Measurements from ENCODE around the gene SETX. TPM values are rescaled to one million over a fixed set of nuclear protein-coding genes. Genes with fewer than 3 reads are reported as not detected.
"Not testable (repeated sequence)": the region's sequence is repeated elsewhere in the genome, so short reads cannot be mapped to it uniquely, and the experiment has no call there.

SETX gene, protein sequence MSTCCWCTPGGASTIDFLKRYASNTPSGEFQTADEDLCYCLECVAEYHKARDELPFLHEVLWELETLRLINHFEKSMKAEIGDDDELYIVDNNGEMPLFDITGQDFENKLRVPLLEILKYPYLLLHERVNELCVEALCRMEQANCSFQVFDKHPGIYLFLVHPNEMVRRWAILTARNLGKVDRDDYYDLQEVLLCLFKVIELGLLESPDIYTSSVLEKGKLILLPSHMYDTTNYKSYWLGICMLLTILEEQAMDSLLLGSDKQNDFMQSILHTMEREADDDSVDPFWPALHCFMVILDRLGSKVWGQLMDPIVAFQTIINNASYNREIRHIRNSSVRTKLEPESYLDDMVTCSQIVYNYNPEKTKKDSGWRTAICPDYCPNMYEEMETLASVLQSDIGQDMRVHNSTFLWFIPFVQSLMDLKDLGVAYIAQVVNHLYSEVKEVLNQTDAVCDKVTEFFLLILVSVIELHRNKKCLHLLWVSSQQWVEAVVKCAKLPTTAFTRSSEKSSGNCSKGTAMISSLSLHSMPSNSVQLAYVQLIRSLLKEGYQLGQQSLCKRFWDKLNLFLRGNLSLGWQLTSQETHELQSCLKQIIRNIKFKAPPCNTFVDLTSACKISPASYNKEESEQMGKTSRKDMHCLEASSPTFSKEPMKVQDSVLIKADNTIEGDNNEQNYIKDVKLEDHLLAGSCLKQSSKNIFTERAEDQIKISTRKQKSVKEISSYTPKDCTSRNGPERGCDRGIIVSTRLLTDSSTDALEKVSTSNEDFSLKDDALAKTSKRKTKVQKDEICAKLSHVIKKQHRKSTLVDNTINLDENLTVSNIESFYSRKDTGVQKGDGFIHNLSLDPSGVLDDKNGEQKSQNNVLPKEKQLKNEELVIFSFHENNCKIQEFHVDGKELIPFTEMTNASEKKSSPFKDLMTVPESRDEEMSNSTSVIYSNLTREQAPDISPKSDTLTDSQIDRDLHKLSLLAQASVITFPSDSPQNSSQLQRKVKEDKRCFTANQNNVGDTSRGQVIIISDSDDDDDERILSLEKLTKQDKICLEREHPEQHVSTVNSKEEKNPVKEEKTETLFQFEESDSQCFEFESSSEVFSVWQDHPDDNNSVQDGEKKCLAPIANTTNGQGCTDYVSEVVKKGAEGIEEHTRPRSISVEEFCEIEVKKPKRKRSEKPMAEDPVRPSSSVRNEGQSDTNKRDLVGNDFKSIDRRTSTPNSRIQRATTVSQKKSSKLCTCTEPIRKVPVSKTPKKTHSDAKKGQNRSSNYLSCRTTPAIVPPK (N-terminal part only)
- total RNA-seq = 93.8 TPM

DNA sequence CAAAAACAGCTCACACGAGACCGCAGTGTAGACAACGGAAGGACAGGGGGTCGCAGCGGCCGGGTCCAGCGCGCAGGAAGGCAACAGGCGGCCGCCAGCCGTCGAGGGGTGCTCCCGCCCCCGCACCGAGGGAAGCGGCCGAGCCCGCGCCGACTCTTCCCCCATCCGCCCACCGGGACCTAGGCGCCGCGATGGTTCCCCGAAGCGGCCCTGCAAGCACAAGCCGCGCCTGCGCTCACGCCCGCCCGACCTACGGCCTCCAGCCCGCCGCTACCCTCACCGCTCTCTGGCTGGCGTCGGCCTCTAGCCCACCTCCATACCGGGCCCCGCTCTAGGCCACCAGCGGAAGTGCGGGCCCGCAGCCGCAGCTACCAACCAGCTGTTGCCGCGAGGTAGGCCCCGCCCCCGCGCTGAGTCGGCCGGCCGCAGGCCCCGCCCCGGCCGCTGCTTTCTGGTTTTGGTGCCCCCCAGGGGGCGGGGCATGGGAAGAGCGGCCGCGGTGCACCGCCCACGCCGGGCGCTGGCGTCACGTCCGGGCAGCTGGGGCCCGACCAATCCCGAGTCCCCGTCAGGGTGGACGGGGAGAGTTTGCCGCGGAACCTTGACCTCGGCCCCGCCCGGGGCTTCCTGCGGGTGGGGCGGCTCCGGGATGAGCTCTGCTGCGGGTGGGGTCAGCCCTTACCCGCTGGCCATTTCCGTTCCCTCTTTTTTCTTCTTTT is at the start of gene SETX:
Gene SETX, minus strand, starts transcription at position 350 of the 719 bp plus-strand sequence. CDS start 5,558 bp downstream, outside the sequence.
- peak; percentile 98 to 99 for DNase-seq (ENCODE audit: low spot score in 2 of 2)
- FAIRE-seq = no peak

DNA sequence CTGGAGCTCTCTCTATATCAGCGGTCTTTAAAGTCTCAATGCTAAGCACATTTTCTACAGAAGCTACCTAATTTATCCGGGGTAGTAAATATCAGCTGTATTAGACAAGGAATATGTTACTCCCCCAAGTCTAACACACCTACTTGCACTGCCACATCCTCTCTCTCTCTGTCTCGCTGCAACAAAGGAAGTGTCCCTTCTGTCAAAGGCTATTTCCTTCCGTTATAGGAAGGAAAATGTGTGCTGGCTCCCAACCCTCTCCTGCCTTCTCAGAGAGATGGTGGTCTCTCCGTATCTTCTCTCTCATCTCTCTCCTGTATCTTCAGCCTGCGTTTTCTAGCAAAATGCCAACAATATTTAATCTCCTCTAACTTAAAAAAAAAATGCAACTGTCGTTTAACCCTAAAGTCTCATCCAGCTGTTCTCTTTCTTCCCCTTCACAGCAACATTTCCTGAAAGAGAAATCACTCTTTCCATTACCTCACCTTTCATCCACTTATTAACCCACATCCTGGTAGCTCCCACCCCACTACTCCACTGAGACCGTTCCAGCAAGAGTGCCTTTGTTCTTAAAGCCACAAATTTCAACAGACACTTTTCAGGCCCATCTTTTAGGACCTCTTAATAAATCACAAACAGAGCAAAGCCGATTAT is 49.6 kb upstream of the SETX start:
- FAIRE-seq = no peak
- no peak for DNase-seq (ENCODE audit: low spot score in 2 of 2)

DNA sequence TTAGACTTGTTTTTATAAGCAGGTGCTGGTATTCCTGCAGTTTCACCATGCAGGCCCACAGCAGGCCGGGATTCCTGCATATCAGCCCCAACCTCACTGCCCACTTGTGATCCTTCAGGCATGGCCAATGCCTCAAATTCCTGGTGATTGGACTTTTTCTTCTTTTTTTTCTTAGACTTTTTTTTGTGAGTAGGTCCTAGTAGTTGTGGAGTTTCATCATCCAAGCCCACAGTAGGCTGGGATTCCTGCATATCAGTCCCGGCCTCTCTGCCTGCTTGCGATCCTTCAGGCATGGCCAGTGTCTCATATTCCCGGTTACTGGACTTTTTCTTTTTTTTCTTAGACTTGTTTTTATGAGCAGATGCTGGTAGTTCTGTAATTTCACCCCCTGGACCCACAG is 47.0 kb upstream of the SETX start:
- no peak for FAIRE-seq

DNA sequence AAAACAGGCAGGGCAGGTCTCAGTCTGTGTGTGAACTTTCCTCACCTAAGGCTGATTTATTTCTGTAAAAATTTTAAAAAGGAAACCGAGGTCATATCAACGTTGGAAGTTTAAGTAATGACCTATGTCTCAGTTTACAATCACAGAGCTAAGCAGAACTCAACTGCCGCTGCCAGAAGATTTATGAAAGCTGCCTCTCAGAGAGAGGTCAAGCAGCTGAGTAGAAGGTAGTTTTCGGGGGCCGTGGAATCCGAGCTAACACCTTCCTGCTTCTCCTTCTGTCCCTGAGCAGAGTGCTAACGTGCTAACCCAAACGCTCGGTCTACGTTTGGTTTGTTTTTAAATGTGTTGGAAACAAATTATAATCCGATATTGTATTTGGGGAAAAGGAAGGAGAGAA is 40.8 kb upstream of the SETX start:
- no peak for FAIRE-seq
- DNase-seq (ENCODE audit: low spot score in 2 of 2) = no peak

More for the DNA sequence above, 47.0 kb upstream of the SETX start:
- no peak for DNase-seq (ENCODE audit: low spot score in 2 of 2)

DNA sequence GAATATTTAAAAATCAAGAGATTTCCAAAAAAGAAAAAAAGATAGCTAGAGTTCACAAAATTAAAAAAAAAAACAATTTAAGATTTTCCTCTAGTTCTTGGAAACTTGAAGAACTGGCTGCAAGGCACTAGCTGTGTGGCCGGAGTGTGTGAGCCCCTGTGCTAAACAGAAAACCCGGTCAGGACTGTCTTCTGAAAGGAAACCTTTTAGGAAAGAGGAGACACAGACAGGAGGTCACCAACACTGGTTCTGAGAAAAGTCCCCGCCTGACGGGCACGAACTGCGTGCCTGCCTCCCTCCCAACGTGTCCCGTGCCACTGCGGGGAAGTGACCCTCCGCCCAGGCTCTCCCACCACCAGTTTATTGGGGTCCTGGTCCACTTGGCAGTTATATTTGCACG is 36.7 kb upstream of the SETX start:
- DNase-seq (ENCODE audit: low spot score in 2 of 2) = no peak
- FAIRE-seq = no peak

DNA sequence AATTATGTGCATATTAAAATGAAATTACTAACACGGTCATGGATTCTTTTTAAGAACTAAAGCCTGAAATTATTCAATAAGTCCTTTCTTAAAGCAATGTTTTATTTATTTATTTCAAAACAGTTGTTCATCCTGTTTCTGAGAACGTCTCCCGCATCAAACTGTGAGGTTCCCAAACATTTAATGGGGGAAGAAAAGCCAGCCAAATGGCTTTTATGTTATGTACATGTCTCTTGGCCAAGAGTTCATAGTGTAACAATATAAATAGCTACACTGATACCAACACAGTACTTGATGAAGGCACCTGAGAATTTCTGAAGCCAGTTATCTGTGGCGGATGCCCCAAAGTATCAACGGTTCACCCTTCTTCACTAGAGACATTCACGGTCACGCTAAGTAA is 36.2 kb upstream of the SETX start:
- DNase-seq (ENCODE audit: low spot score in 2 of 2) (no peak), FAIRE-seq (no peak)

DNA sequence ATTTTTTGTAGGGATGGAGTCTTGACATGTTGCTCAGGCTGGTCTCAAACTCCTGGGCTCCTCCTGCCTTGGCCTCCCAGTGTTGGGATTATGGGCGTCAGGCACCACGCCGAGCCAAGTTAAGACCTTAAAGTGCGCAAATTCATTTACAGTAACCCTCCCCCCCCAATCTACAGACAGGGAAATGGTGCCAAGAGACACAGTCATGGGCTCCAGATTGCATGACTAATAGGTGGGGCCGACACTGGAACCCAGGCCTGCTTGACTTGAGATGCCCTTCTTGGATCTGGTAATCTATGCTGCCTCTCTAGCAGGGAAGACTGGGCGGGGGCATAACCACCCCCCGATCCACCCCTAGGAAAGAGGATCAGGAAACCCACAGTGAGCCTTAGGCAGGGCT is 32.3 kb upstream of the SETX start:
- DNase-seq (ENCODE audit: low spot score in 2 of 2) (no peak), FAIRE-seq (no peak)

DNA sequence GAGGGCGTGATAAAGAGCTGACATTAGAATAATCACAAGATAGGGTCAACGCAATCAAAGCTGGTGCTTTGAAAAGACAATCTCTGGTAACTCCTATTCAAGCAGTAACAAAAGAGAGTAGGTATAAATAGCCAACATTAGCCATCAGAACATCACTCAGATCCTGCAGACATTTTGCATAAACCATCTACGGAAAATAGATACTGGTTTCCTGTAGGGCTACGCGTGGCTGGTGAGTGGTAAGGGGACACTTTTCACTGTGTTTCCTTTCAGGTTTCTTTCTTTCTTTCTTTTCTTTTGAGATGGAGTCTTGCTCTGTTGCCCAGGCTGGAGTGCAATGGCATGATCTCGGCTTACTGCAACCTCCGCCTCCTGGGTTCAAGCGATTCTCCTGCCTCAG is 29.6 kb upstream of the SETX start:
- FAIRE-seq = no peak
- DNase-seq (ENCODE audit: low spot score in 2 of 2) = no peak

DNA sequence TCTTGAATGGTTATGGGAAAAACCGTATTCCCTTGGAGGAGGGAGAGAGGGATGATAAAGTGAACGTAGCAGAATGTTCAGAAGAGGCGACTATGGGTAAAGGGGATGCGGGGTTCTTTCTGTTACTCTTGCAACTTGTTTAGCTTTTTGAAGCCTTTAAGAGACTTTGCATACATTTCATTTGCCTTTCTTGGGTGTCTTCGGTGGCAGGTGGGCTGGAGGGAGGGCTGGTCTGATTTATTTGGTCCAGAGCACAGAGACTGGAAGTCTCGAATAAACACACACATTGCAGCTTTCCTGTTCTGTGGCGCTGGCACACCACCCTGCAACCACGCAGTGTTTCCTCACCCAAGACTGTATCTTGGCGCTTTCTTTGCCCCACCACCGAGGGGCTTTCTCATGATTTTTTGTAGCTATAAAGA is 28.7 kb upstream of the SETX start:
- no peak for FAIRE-seq
- no peak for DNase-seq (ENCODE audit: low spot score in 2 of 2)

DNA sequence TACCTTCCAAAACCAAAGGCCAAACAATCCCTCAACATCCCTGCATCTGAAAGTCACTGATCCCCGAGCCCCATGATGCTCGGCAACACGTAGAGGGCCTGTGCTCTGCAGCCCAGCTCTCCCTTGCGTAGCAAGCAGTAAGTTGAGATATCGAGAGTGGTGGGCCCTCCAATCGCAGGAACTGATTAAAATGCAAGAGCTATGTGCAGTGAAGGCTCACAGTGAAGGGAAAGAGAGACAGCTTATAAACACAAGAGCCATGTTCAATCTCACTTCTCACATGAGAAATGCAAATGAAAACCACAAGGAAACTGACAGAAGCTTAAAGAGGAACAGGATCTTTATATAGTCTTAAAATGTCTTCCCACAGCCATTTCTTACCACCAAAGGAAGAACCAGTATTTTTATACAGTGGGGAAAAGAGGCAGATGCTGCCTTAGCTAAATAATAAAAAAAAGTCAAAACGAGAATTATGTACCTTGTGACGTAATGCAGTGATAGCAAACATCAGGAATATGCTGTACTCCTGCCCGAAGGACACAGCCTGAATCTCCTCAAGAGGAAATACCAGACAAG is 27.3 kb upstream of the SETX start:
- no peak for FAIRE-seq
- DNase-seq (ENCODE audit: low spot score in 2 of 2) = no peak

DNA sequence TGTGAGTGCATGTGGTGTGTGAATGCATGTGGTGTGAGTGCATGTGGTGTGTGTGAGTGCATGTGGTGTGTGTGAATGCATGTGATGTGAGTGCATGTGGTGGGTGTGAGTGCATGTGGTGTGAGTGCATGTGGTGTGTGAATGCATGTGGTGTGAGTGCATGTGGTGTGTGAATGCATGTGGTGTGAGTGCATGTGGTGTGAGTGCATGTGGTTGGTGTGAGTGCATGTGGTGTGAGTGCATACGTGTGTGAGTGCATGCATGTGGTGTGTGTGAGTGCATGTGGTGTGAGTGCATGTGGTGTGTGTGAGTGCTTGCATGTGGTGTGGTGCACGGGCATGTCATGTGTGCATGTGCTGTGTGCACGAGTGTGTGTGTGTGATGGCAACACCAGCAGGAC is 23.6 kb upstream of the SETX start:
- FAIRE-seq; DNase-seq (ENCODE audit: low spot score in 2 of 2): not testable (repeated sequence)

DNA sequence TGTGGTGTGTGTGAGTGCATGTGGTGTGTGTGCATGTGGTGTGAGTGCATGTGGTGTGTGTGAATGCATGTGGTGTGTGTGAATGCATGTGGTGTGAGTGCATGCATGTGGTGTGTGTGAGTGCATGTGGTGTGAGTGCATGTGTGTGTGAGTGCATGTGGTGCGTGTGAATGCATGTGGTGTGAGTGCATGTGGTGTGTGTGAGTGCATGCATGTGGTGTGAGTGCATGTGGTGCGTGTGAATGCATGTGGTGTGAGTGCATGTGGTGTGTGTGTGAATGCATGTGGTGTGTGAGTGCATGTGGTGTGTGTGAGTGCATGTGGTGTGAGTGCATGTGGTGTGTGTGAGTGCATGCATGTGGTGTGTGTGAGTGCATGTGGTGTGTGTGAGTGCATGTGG is 23.0 kb upstream of the SETX start:
- DNase-seq (ENCODE audit: low spot score in 2 of 2); FAIRE-seq: not testable (repeated sequence)

DNA sequence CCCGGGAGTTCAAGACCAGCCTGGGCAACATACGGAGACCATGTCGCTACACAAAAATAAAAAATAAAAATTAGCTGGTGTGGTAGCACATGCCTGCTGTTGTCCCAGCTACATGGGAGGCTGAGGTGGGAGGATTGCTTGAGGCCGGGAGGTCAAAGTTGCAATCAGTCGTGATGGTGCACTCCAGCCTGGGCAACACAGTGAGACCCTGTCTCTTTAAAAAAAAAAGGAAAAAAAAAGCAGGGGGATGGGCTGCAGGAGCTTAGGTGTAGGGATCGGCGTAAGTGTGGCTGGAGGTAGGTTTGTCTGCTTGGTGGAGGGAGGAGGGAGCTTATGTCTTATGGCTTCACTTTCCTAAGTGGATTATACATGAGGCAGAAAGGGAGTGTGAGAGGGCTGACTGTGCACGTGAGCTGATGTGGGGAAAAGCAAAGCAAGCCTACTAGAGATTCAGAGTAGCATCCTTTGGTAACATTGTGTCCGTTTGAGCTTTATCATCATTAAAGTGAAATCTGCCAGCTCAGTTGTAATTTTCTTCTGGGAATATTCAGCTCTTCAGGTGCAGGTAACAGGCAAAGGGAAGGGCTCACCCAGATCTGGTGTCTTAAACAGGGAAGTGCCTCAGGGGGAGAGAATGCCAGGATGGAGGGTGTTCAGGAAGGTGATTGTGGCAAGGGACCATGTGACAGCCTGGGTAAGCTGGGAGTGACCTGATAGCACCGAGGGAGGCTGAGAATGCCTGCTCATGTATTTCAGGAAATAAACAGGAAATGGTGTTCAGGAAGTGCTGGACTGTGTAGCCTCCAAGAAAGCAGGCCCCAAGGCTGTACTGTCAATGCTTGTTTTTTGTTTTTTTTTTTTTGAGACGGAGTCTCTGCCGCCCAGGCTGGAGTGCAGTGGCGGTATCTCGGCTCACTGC is 17.6 kb upstream of the SETX start:
- no peak for FAIRE-seq
- DNase-seq (ENCODE audit: low spot score in 2 of 2) = peak in 1 of 2 donors; percentile 30

DNA sequence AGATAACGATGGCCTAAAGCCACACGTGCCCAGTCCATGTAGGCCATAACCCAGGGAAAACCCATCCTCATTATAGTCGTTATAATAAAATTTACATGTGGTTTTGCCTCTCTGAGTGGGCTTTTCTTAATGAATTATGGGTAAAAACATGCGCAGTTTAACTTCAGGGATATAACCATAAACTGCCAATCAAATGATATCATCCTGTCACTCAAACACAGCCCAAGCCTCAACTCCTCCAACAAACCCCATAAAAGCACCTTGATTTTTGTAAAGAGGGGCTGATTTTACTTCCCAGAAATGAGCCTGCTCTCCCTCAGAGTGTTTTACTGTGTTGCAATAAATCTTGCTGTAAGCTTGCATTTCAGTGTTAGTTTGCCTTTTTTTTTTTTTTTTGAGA is 15.8 kb upstream of the SETX start:
- DNase-seq (ENCODE audit: low spot score in 2 of 2) (no peak), FAIRE-seq (no peak)

DNA sequence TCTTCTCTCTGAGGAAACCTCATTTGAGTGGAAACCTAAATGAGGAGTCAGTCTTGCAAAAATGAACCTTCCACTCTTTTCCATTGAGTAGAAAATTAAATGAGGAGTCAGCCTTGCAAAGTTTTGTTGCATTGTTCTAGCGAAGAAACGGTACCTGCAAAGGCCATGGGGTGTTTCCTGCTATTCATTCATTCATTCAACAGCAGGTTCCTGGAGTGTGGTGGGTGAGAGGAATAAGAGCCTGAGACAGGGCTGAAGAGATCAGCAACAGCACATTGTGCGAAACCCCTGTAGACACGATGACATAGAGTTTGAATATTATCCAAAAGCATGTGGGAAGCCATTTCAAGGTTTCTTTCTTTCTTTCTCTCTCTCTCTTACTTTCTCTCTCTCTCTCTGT is 14.6 kb upstream of the SETX start:
- DNase-seq (ENCODE audit: low spot score in 2 of 2) = no peak
- FAIRE-seq = no peak

DNA sequence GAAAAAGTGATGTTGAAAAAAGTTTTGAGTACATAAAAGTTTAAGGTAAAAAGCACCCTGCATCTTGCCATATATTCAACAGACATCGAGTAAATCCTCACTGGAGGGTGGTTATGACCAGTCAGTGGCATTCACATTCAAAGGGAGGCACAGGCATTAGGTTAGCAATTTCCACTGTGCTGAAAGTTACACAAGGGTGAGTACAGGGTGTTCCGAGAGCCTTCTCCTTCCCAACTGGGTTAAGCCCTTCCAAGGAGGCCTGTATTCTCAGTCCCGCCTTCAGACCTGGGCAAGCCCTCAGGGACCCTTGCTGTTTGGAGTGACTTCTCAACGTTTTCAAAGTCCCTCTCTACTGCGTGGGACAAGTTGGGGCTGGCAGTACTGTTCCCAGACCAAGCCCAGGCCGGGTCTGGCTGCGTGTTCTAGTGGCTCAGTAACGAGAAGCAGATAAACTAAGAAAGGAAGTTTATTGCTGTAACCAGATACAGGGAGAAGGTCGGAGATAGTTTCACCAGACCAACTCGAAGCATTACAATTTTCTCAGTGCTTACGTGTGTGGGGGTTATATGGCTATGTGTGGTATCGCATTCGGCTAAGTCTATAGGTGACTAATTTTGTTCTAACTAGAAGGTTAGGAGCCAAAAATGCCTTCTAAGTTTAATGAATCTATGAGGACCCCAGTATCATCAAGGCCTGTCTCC is 13.0 kb upstream of the SETX start:
- DNase-seq (ENCODE audit: low spot score in 2 of 2) (no peak), FAIRE-seq (no peak)

DNA sequence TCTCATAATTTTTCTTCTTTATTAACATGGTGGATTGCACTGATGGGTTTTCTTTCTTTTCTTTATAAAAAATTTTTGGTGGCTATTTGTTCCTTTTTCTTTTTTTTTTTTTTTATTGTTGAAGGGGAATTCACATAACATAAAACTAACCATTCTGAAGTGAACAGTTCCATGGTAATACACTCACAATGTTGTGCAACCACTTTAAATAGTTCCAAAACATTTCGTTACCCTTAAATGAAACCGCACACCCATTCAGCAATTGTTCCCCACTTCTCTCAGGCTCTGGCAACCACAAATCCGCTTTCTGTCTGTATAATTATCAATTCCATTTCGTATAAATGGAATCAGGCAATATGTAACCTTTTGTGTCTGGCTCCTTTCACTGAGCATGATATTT is 11.7 kb upstream of the SETX start:
- FAIRE-seq = no peak
- no peak for DNase-seq (ENCODE audit: low spot score in 2 of 2)

DNA sequence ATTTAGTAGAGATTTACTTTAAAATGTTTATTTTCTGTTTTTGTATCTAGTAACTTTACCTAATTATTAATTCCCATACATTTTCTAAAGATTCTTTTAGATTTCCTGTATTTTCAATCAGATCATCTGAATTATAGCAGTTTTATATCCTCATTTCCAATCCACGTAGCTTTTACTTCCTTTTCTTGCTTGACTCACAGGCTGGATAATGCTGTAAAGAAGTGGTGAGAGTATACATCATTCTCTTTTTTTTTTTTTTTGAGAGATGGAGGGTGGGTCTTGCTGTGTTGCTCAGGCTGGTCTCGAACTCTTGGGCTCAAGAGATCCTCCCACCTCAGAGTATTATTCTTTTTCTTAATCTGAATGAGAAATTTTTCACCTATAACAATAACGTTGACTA is 11.2 kb upstream of the SETX start:
- FAIRE-seq (no peak), DNase-seq (ENCODE audit: low spot score in 2 of 2) (no peak)

All from frontal cortex (tissue), 4 donors.